ENCODE results near the gene ATP1A1.

- TF ChIP-seq CTCF (IDR thresholded peaks at IDR 0.05; ENCODE audit: low read depth, low read length) (no peak), POLR2A (IDR thresholded peaks at IDR 0.05; ENCODE audit: extremely low read depth, insufficient read length) (no peak), MAX (IDR thresholded peaks at IDR 0.05; ENCODE audit: low read depth, low read length) (no peak), MYC (IDR thresholded peaks at IDR 0.05; ENCODE audit: low read depth, low read length) (no peak)
These were observed 27.7 kb downstream of the ATP1A1 start for GRCh38 chr1:116400780-116401179.
